GM12878 (cell line): ENCODE results near the gene SELENOO. TPM values are rescaled to one million over a fixed set of nuclear protein-coding genes. Genes with fewer than 3 reads are reported as not detected.
A peak's percentile ranks its signal among the peaks of the same experiment; 100 is the strongest.

Experiments used
- ATAC-seq: fragments of 200-7000 bp; cut with Tn5 transposase; 3 replicates; pipeline ENCODE4 v1.9.1; 2020; ENCODE audit warnings: mild to moderate bottlenecking, moderate library complexity
- BruUV-seq: library from RNA; stranded (reverse); fragments of 400-500 nt; replicated peaks from 2 replicates; lab custom pipeline; 2021; lab: Mats Ljungman, UMichigan
- CTCF ChIA-PET: fragments of 300-600 bp; sonication (Branson Sonifier 250); formaldehyde crosslinking; extraction: SDS; loops from one replicate; lab custom pipeline; 2021; ENCODE audit warnings: inconsistent platforms; lab: Yijun Ruan, JAX
- POLR2A ChIA-PET: fragments of 350-600 bp; formaldehyde crosslinking; extraction: SDS; loops from one replicate; lab custom pipeline; 2021; ENCODE audit warnings: inconsistent platforms; lab: Charles Lee
- RAD21 ChIA-PET: fragments of 300-600 bp; sonication (Branson Sonifier 250); formaldehyde crosslinking; loops from one replicate; lab custom pipeline; 2023; ENCODE audit warnings: antibody characterized with exemption; ENCODE audit not compliant: unreplicated experiment; lab: Charles Lee
- SMC1A ChIA-PET: fragments of 300-600 bp; sonication (Branson Sonifier 250); formaldehyde crosslinking; loops from one replicate; lab custom pipeline; 2023; ENCODE audit not compliant: unreplicated experiment, uncharacterized antibody; lab: Charles Lee
- DNase-seq: peaks from one replicate; pipeline ENCODE4 v3.0.0-alpha.2; 2011; ENCODE audit warnings: low read depth, low spot score
- FAIRE-seq: peaks from 3 replicates; lab custom pipeline; 2011; peaks lifted over from hg19 to GRCh38; lab: Jason Lieb, UNC
- H2AFZ ChIP-seq: 2 replicates; pipeline ENCODE4 v1.6.0; 2011; ENCODE audit warnings: low read depth, low read length, control low read depth; ENCODE audit not compliant: control insufficient read depth
- H3K27ac ChIP-seq: 2 replicates; pipeline ENCODE4 v1.5.1; 2011; ENCODE audit warnings: control low read depth; ENCODE audit not compliant: control insufficient read depth, insufficient read depth
- H3K27me3 ChIP-seq, 2 experiments: replicated peaks in 1 of 2; 2 replicates each; pipeline versions ENCODE4 v1.6.0 to v1.6.1; 2011; ENCODE audit warnings: low read length in 1 of 2; ENCODE audit not compliant: control insufficient read depth in 2 of 2, insufficient read depth in 2 of 2
- H3K36me3 ChIP-seq, 2 experiments: 2 replicates each; pipeline ENCODE4 v1.5.1; 2011; ENCODE audit warnings: low read length in 1 of 2; ENCODE audit not compliant: control insufficient read depth in 2 of 2, insufficient read depth in 2 of 2
- H3K4me1 ChIP-seq: 2 replicates; pipeline ENCODE4 v1.6.1; 2011; ENCODE audit warnings: mild to moderate bottlenecking, low read length, moderate library complexity, mixed read lengths; ENCODE audit not compliant: control insufficient read depth, insufficient read depth
- H3K4me2 ChIP-seq: 2 replicates; pipeline ENCODE4 v1.6.0; 2011; ENCODE audit warnings: control low read depth; ENCODE audit not compliant: control insufficient read depth, insufficient read depth
- H3K4me3 ChIP-seq: fragments of 200-600 bp; sonication (generic); 2 replicates; pipeline ENCODE4 v1.5.1; 2016
- H3K79me2 ChIP-seq: 2 replicates; pipeline ENCODE4 v1.6.0; 2011; ENCODE audit warnings: low read length; ENCODE audit not compliant: control insufficient read depth, insufficient read depth
- H3K9ac ChIP-seq: 2 replicates; pipeline ENCODE4 v1.8.0; 2011; ENCODE audit warnings: low read length, control low read depth, mixed read lengths; ENCODE audit not compliant: control insufficient read depth, insufficient read depth
- H3K9me3 ChIP-seq: replicated peaks from 3 replicates; pipeline ENCODE4 v1.5.1; 2011; ENCODE audit warnings: mild to moderate bottlenecking, low read length; ENCODE audit not compliant: control insufficient read depth, insufficient read depth
- H4K20me1 ChIP-seq: 2 replicates; pipeline ENCODE4 v1.6.0; 2011; ENCODE audit not compliant: control insufficient read depth, insufficient read depth
- ASH2L ChIP-seq: fragments of 300-600, 200-600 bp; sonication (generic); IDR thresholded peaks from 2 replicates; pipeline ENCODE4 v1.6.1; 2017; ENCODE audit warnings: low read depth, mild to moderate bottlenecking, borderline replicate concordance
- NR2C1 ChIP-seq: fragments of 450-650 bp; IDR thresholded peaks from 2 replicates; pipeline ENCODE4 v1.6.1; 2017; ENCODE audit warnings: antibody characterized with exemption, mild to moderate bottlenecking, moderate library complexity
- POLR2A ChIP-seq: IDR thresholded peaks from 2 replicates; pipeline ENCODE4 v1.6.1; 2011; ENCODE audit warnings: low read depth, mild to moderate bottlenecking, low read length
- USF2 ChIP-seq: IDR thresholded peaks from 2 replicates; pipeline ENCODE4 v1.6.1; 2011; ENCODE audit warnings: low read depth, low read length, improper control_type of control experiment, borderline replicate concordance
- WGBS: methylation state at CpG from one replicate; pipeline ENCODE4 v1.1.6; 2016; ENCODE audit warnings: low lambda C conversion rate; ENCODE audit not compliant: insufficient replicate concordance, insufficient coverage; ENCODE audit errors: missing lambda C conversion rate; 5-methylcytosine and 5-hydroxymethylcytosine counted together
- in situ Hi-C: fragments of 300-500 bp; cut with MboI; formaldehyde crosslinking; loops from 9 replicates; pipeline ENCODE4 v1.14.3; 2018; ENCODE audit warnings: mixed read lengths
- intact Hi-C: fragments of 100-400 bp; cut with micrococcal nuclease; formaldehyde crosslinking; loops from one replicate; pipeline ENCODE4 v1.14.2; 2022; ENCODE audit not compliant: unreplicated experiment
- polyA plus RNA-seq, 11 experiments: library from polyadenylated mRNA; depleted of rRNA in 4 of 11; unstranded in 6 of 11; stranded (reverse) in 5 of 11; fragments of >200 nt; fragmentation: Nextera tagmentation in 4 of 11; fragmentation: Illumina TruSeq in 1 of 11; extraction: Ambion mirVana in 4 of 11; extraction: Trizol in 1 of 11; gene quantifications; 1 replicate in 1 of 11; 2 replicates in 10 of 11; pipeline versions ENCODE4 v1.2.1 to v1.2.3, GENCODE V29; 2011 to 2016; ENCODE audit warnings: inconsistent platforms in 2 of 11, missing spikeins in 2 of 11, low read depth in 1 of 11
- total RNA-seq, 4 experiments: library from RNA; depleted of rRNA in 3 of 4; stranded (reverse); fragments of >200 nt in 3 of 4; fragmentation: Illumina TruSeq in 1 of 4; extraction: Trizol in 1 of 4; gene quantifications; 2 replicates each; pipeline versions ENCODE4 v1.2.1 to v1.2.3, GENCODE V29; 2013 to 2021

The SELENOO gene
- total and polyA plus RNA-seq, 10 of the 15 experiments (the other 5 are each of a cell fraction or from before 2014, with no cell fraction given), result 0.42 to 23.3 (median 3.3) TPM

- ChIA-PET POLR2A (interaction anchor here (1.0 to 2.7 kb wide), 2 partner anchors 8 to 12 kb away, joined by 5 to 15 read pairs; partner anchors contain the start of gene MAPK12), CTCF (interaction anchor here (1.2 to 3.0 kb wide), 2 partner anchors 59 to 92 kb away, joined by 3 to 20 read pairs; no protein-coding TSS in a partner anchor), SMC1A (no interaction called here), RAD21 (no interaction called here)
- intact Hi-C loops, result loop anchor here (5.0 to 10.0 kb wide), 3 partner anchors 225 to 443 kb away; partner anchors contain the start of gene SBF1
- H3K36me3 ChIP-seq, result peaks cover 6 to 14% of the 10 kb centered on the region in 2 experiments; a peak in 3 of 4 replicates
- peak overlapping the region; percentile 98 for H3K4me3 ChIP-seq
- peak overlapping the region; percentile 78 for H3K27ac ChIP-seq
- DNase-seq, result no peak
- H3K9ac ChIP-seq, result peak overlapping the region; percentile 87; the same call in 1 of the 2 replicates
- H2AFZ ChIP-seq, result no peak overlapping the region
- no TSS peak for BruUV-seq
- no peaks in the 10 kb centered on the region; the same call in 1 of the 2 replicates for H4K20me1 ChIP-seq
- H3K79me2 ChIP-seq, result peaks cover 26% of the 10 kb centered on the region
- no peak for ATAC-seq
- H3K27me3 ChIP-seq, result no peaks in the 10 kb centered on the region
- FAIRE-seq, result no peak
- no peaks in the 10 kb centered on the region for H3K9me3 ChIP-seq
- H3K4me2 ChIP-seq, result peak overlapping the region; percentile 98
- H3K4me1 ChIP-seq, result peaks cover 32% of the 10 kb centered on the region
- TF ChIP-seq USF2, result no peak
- peak; percentile 38; the same call in 1 of the 2 replicates for TF ChIP-seq NR2C1
- TF ChIP-seq POLR2A, result peak; percentile 6; the same call in 1 of the 2 replicates
- no peak for TF ChIP-seq ASH2L
- in situ Hi-C loops, result loop anchor here (10.0 kb wide), 2 partner anchors 245 to 365 kb away; no protein-coding TSS in a partner anchor
- 92% methylated on average over 32 of the region's 32 CpGs for WGBS
These were observed 48.8 kb downstream of the SELENOO start for GRCh38 chr22:50249341-50250248.
